ENCODE measurements around the gene GDF10. TPM values are rescaled to one million over a fixed set of nuclear protein-coding genes. Genes with fewer than 3 reads are reported as not detected.

Gene GDF10
- polyA plus RNA-seq, 1 experiment: not detected

DNA sequence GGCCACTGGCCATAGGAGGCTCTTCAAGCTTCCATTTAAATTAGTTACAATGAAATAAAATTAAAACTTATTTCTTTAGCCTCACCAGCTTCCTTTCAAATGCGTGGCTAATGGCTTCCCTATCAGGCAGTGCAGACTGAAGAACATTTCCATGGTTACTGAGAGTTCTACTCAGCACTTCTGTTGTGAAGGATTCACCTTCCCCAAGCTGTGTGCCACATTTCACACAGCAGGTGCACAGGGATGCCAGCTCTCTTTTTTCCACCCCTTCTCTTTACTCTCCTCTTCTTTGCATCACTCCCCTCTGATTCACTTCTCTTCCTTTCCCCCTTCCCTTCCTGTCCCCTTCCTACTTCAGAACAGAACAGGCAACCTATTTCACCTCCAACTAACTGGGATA is 23.1 kb downstream of the GDF10 start:
- no peaks in the 10 kb centered on the region for H3K36me3 ChIP-seq (ENCODE audit: control insufficient read depth, insufficient read depth, low read length)
- no peak overlapping the region for H3K4me3 ChIP-seq (ENCODE audit: low read depth, low read length)
- DNase-seq (ENCODE audit: low read depth): no peak
- no peak for TF ChIP-seq CTCF (IDR thresholded peaks at IDR 0.05; ENCODE audit: insufficient read depth, low read depth, low read length)
- POLR2A ChIA-PET: no interaction called here
- CTCF ChIA-PET: interaction anchor here (0.6 to 2.8 kb wide), 5 partner anchors 10 to 275 kb away, joined by 3 to 9 read pairs (median 6); no protein-coding TSS in a partner anchor
- H3K27me3 ChIP-seq (ENCODE audit: control insufficient read depth, insufficient read depth, low read length): peaks cover 3% of the 10 kb centered on the region

DNA sequence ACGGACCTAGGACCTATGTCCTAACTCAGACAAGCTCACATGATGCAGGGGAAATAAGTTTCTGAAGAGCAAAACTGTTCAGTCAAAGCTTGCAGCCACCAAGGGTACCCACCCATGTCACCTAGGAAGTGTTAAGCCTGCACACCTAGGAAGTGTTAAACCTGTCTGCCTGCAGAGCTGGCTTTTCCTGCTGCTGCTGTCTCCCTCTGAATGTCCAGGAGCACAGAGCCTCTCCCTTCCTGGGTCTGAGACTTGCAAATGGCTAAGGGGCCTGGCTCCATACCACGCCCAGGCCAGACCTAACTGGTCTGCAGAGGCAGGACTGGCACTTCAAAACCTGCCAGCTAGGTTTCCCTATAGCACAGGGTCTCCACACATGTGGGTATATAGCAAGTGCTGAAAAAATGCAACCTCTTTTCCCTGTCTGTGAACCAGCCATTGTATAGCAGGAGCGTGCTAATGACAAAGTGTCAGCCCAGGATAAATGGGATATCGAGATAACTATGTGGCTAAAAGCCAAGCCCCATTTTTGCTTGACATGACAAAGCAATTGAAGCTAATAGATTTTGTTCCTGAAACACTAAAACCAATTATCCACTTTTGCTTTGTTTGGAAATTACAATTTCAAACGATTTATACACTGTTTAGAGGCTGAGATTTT is 23.8 kb downstream of the GDF10 start:
- no peak for TF ChIP-seq CTCF (IDR thresholded peaks at IDR 0.05; ENCODE audit: insufficient read depth, low read depth, low read length)
- no peak for DNase-seq (ENCODE audit: low read depth)
- Histone ChIP-seq H3K27me3 (ENCODE audit: control insufficient read depth, insufficient read depth, low read length) (peaks cover 3% of the 10 kb centered on the region), H3K4me3 (ENCODE audit: low read depth, low read length) (no peak overlapping the region), H3K36me3 (ENCODE audit: control insufficient read depth, insufficient read depth, low read length) (no peaks in the 10 kb centered on the region)
- CTCF ChIA-PET: interaction anchor here (0.6 to 2.8 kb wide), 5 partner anchors 9 to 276 kb away, joined by 3 to 9 read pairs (median 6); no protein-coding TSS in a partner anchor
- POLR2A ChIA-PET: no interaction called here

- CTCF ChIA-PET: interaction anchor here (1.0 to 2.8 kb wide), 3 partner anchors 15 to 278 kb away, joined by 3 to 8 read pairs (median 6); no protein-coding TSS in a partner anchor
- no peak for DNase-seq (ENCODE audit: low read depth)
- POLR2A ChIA-PET: no interaction called here
- H3K4me3 ChIP-seq (ENCODE audit: low read depth, low read length): no peak overlapping the region
- peaks cover 1% of the 10 kb centered on the region for H3K27me3 ChIP-seq (ENCODE audit: control insufficient read depth, insufficient read depth, low read length)
- no peak for TF ChIP-seq CTCF (IDR thresholded peaks at IDR 0.05; ENCODE audit: insufficient read depth, low read depth, low read length)
- H3K36me3 ChIP-seq (ENCODE audit: control insufficient read depth, insufficient read depth, low read length): no peaks in the 10 kb centered on the region
Observed at GRCh38 chr10:47325303-47326291, 25.6 kb downstream of the GDF10 start.

- H3K36me3 ChIP-seq (ENCODE audit: control insufficient read depth, insufficient read depth, low read length): no peaks in the 10 kb centered on the region
- DNase-seq (ENCODE audit: low read depth): no peak
- TF ChIP-seq CTCF (IDR thresholded peaks at IDR 0.05; ENCODE audit: insufficient read depth, low read depth, low read length): no peak
- no peak overlapping the region for H3K4me3 ChIP-seq (ENCODE audit: low read depth, low read length)
- no peaks in the 10 kb centered on the region; the same call in 1 of the 2 replicates for H3K27me3 ChIP-seq (ENCODE audit: control insufficient read depth, insufficient read depth, low read length)
- ChIA-PET CTCF (no interaction called here), POLR2A (no interaction called here)
Observed at GRCh38 chr10:47326306-47326926, 26.4 kb downstream of the GDF10 start.

DNA sequence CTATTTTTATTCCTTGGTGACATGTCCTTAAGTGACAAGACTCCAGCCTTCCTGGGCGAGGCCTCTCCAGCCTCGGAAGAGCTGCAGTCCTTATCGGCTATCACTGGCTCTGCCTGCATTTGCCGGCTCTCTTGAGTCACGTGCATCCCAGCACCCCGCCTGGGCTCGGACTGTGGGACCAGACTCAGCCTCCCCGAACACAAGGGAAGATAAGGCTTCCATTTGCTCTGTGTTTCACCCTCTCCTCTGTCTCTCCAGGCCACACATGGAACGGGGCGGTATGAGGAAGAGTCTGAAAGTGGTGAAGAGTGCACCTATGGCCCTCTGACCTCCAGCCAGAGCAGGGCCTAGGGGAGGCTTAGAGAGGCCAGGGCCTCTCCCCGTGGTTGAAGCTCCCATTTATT is 26.9 kb downstream of the GDF10 start:
- CTCF ChIA-PET: no interaction called here
- POLR2A ChIA-PET: no interaction called here
- DNase-seq (ENCODE audit: low read depth): no peak
- Histone ChIP-seq H3K27me3 (ENCODE audit: control insufficient read depth, insufficient read depth, low read length) (no peaks in the 10 kb centered on the region; the same call in 1 of the 2 replicates), H3K4me3 (ENCODE audit: low read depth, low read length) (no peak overlapping the region), H3K36me3 (ENCODE audit: control insufficient read depth, insufficient read depth, low read length) (no peaks in the 10 kb centered on the region)
- TF ChIP-seq CTCF (IDR thresholded peaks at IDR 0.05; ENCODE audit: insufficient read depth, low read depth, low read length): no peak
